ENCODE results near the gene PTPN4.

PTPN4 gene

GRCh38 chr2:119871725-119872124, 112.0 kb downstream of the PTPN4 start:
- Mint-ChIP-seq H3K36me3 (ENCODE audit: low read depth) (peaks cover 19% of the 10 kb centered on the region), H3K4me3 (no peak overlapping the region), H3K27me3 (ENCODE audit: low read depth) (no peaks in the 10 kb centered on the region), H3K27ac (no peak overlapping the region), H3K9me3 (no peaks in the 10 kb centered on the region), H3K4me1 (no peaks in the 10 kb centered on the region)
- no peak for TF ChIP-seq CTCF (IDR thresholded peaks at IDR 0.05; ENCODE audit: unreplicated experiment in 3 of 3)

- Mint-ChIP-seq H3K36me3 (ENCODE audit: low read depth) (peaks cover 6% of the 10 kb centered on the region), H3K4me1 (no peaks in the 10 kb centered on the region), H3K27me3 (ENCODE audit: low read depth) (no peaks in the 10 kb centered on the region), H3K4me3 (no peak overlapping the region), H3K9me3 (no peaks in the 10 kb centered on the region), H3K27ac (no peak overlapping the region)
- no peak for TF ChIP-seq CTCF (IDR thresholded peaks at IDR 0.05; ENCODE audit: unreplicated experiment in 3 of 3)
Measured at GRCh38 chr2:119873350-119874315, 113.9 kb downstream of the PTPN4 start.

DNA sequence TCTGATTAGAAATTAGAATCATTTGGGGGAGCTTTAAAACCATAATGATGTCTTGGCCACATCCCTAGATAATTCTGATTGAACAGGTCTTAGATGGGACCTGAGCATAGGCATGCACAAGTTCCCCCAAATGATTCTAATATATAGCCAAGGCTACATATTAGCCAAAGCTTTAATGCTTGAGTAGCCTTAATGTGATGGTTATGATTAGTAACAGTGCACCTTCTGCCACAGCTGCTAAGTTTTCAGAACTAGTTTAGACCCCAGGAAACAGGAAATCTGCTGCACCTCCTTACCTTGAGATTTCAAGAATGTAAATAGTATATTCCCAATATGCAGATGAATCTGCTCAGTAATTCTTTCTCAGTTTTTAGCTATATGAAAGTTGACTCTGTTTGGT, 119.8 kb downstream of the PTPN4 start:
- H3K4me1 Mint-ChIP-seq: no peaks in the 10 kb centered on the region
- TF ChIP-seq CTCF (IDR thresholded peaks at IDR 0.05; ENCODE audit: unreplicated experiment in 3 of 3): no peak
- peak overlapping the region in 2 of 3 experiments; percentile 60 to 93 for H3K27ac Mint-ChIP-seq
- no peaks in the 10 kb centered on the region for H3K9me3 Mint-ChIP-seq
- H3K36me3 Mint-ChIP-seq (ENCODE audit: low read depth): no peaks in the 10 kb centered on the region
- H3K27me3 Mint-ChIP-seq (ENCODE audit: low read depth): no peaks in the 10 kb centered on the region
- no peak overlapping the region for H3K4me3 Mint-ChIP-seq

GRCh38 chr2:119888680-119889079, 129.0 kb downstream of the PTPN4 start:
- H3K4me3 Mint-ChIP-seq: no peak overlapping the region
- no peak for TF ChIP-seq CTCF (IDR thresholded peaks at IDR 0.05; ENCODE audit: unreplicated experiment in 3 of 3)
- no peak overlapping the region for H3K27ac Mint-ChIP-seq
- H3K4me1 Mint-ChIP-seq: no peaks in the 10 kb centered on the region
- H3K9me3 Mint-ChIP-seq: peaks cover 32% of the 10 kb centered on the region
- H3K36me3 Mint-ChIP-seq (ENCODE audit: low read depth): peaks cover 57% of the 10 kb centered on the region
- no peaks in the 10 kb centered on the region for H3K27me3 Mint-ChIP-seq (ENCODE audit: low read depth)

- no peak overlapping the region for H3K4me3 Mint-ChIP-seq
- no peak for TF ChIP-seq CTCF (IDR thresholded peaks at IDR 0.05; ENCODE audit: unreplicated experiment in 3 of 3)
- H3K36me3 Mint-ChIP-seq (ENCODE audit: low read depth): peaks cover 40% of the 10 kb centered on the region
- H3K9me3 Mint-ChIP-seq: peaks cover 14% of the 10 kb centered on the region
- no peaks in the 10 kb centered on the region for H3K27me3 Mint-ChIP-seq (ENCODE audit: low read depth)
- no peak overlapping the region for H3K27ac Mint-ChIP-seq
- no peaks in the 10 kb centered on the region for H3K4me1 Mint-ChIP-seq
Measured at GRCh38 chr2:119897736-119898395, 138.1 kb downstream of the PTPN4 start.
